HEK293 (cell line): ENCODE measurements around the gene BICD1.
A peak's percentile ranks its signal among the peaks of the same experiment; 100 is the strongest.

ENCODE experiments used
- CTCF ChIA-PET: fragments of 350-600 bp; formaldehyde crosslinking; extraction: SDS; loops from one replicate; lab custom pipeline; 2021; ENCODE audit warnings: antibody characterized with exemption; lab: Yijun Ruan, JAX
- POLR2A ChIA-PET: fragments of 300-600 bp; formaldehyde crosslinking; extraction: SDS; loops from one replicate; lab custom pipeline; 2020; ENCODE audit warnings: antibody characterized with exemption, inconsistent platforms; lab: Yijun Ruan, JAX
- H3K27ac ChIP-seq: fragments of 200-500 bp; sonication (Bioruptor generic); 2 replicates; pipeline ENCODE4 v1.5.1; 2014; ENCODE audit warnings: low read depth, low read length, control low read depth, inconsistent platforms; ENCODE audit errors: extremely low read depth
- H3K36me3 ChIP-seq, 2 experiments: fragments of 200-500 bp in 1 of 2; sonication (Bioruptor generic) in 1 of 2; 1 replicate in 1 of 2; 2 replicates in 1 of 2; pipeline ENCODE4 v1.5.1; 2014 to 2017; ENCODE audit warnings: inconsistent platforms in 2 of 2, low read length in 2 of 2; ENCODE audit not compliant: control insufficient read depth in 2 of 2, insufficient read depth in 1 of 2
- H3K4me1 ChIP-seq: fragments of 200-500 bp; sonication (Bioruptor generic); 2 replicates; pipeline ENCODE4 v1.5.1; 2014; ENCODE audit warnings: mild to moderate bottlenecking, low read length, inconsistent platforms; ENCODE audit not compliant: control insufficient read depth, insufficient read depth
- H3K4me3 ChIP-seq: 2 replicates; pipeline ENCODE4 v1.5.1; 2011; ENCODE audit warnings: low read depth, mild to moderate bottlenecking, control low read depth, low read length, moderate library complexity
- H3K9me3 ChIP-seq: fragments of 200-500 bp; sonication (Bioruptor generic); 2 replicates; pipeline ENCODE4 v1.5.1; 2014; ENCODE audit warnings: low read depth, low read length, inconsistent platforms; ENCODE audit not compliant: control insufficient read depth, insufficient read depth
- HOXD13 ChIP-seq: sonication (generic); formaldehyde crosslinking; IDR thresholded peaks from 2 replicates; pipeline ENCODE4 v1.8.0; 2022; ENCODE audit warnings: missing genetic modification reagents, borderline replicate concordance
- KLF1 ChIP-seq: fragments of 450-650 bp; formaldehyde crosslinking; IDR thresholded peaks from 2 replicates; pipeline ENCODE4 v1.5.1; 2016; ENCODE audit warnings: missing biosample characterization, missing genetic modification characterization
- MZF1 ChIP-seq: fragments of 450-650 bp; formaldehyde crosslinking; IDR thresholded peaks from 2 replicates; pipeline ENCODE4 v1.5.1; 2017; ENCODE audit warnings: missing biosample characterization, missing genetic modification characterization, borderline replicate concordance
- PRDM2 ChIP-seq: fragments of 450-650 bp; formaldehyde crosslinking; IDR thresholded peaks from 2 replicates; pipeline ENCODE4 v1.5.1; 2016; ENCODE audit warnings: missing biosample characterization, missing genetic modification characterization, borderline replicate concordance
- SP3 ChIP-seq: fragments of 450-650 bp; formaldehyde crosslinking; IDR thresholded peaks from 2 replicates; pipeline ENCODE4 v1.5.1; 2016; ENCODE audit warnings: missing biosample characterization, missing genetic modification characterization
- TCF7L2 ChIP-seq: IDR thresholded peaks from 2 replicates; pipeline ENCODE4 v1.6.1; 2011; ENCODE audit warnings: low read depth, mild to moderate bottlenecking, inconsistent platforms, low read length, moderate library complexity, borderline replicate concordance
- YY1 ChIP-seq: fragments of 450-650 bp; formaldehyde crosslinking; IDR thresholded peaks from 2 replicates; pipeline ENCODE4 v1.5.1; 2018; ENCODE audit warnings: missing biosample characterization, missing genetic modification characterization
- ZFP69B ChIP-seq: fragments of 450-650 bp; formaldehyde crosslinking; IDR thresholded peaks from 2 replicates; pipeline ENCODE4 v1.5.1; 2016; ENCODE audit warnings: missing biosample characterization, missing genetic modification characterization
- ZNF146 ChIP-seq: fragments of 450-650 bp; formaldehyde crosslinking; IDR thresholded peaks from 2 replicates; pipeline ENCODE4 v1.5.1; 2016; ENCODE audit warnings: missing biosample characterization, missing genetic modification characterization
- ZNF157 ChIP-seq: fragments of 450-650 bp; formaldehyde crosslinking; IDR thresholded peaks from 2 replicates; pipeline ENCODE4 v1.5.1; 2016; ENCODE audit warnings: missing biosample characterization, missing genetic modification characterization
- ZNF280C ChIP-seq: fragments of 450-650 bp; formaldehyde crosslinking; IDR thresholded peaks from 2 replicates; pipeline ENCODE4 v1.5.1; 2016; ENCODE audit warnings: missing biosample characterization, missing genetic modification characterization
- ZNF302 ChIP-seq: fragments of 450-650 bp; formaldehyde crosslinking; IDR thresholded peaks from 2 replicates; pipeline ENCODE4 v1.5.1; 2016; ENCODE audit warnings: missing biosample characterization, missing genetic modification characterization, low read depth
- ZNF354C ChIP-seq: fragments of 450-650 bp; formaldehyde crosslinking; IDR thresholded peaks from 2 replicates; pipeline ENCODE4 v1.5.1; 2016; ENCODE audit warnings: missing biosample characterization, missing genetic modification characterization, low read depth, borderline replicate concordance
- ZNF792 ChIP-seq: fragments of 450-650 bp; formaldehyde crosslinking; IDR thresholded peaks from 2 replicates; pipeline ENCODE4 v1.5.1; 2016; ENCODE audit warnings: missing biosample characterization, missing genetic modification characterization

Gene BICD1

GRCh38 chr12:32201096-32201495 lies 94.4 kb downstream of the BICD1 start:
- POLR2A ChIA-PET, result no interaction called here
- Histone ChIP-seq H3K4me1 (no peaks in the 10 kb centered on the region), H3K27ac (no peak overlapping the region), H3K4me3 (no peak overlapping the region), H3K36me3 (no peaks in the 10 kb centered on the region), H3K9me3 (no peaks in the 10 kb centered on the region)
- no peak for TF ChIP-seq HOXD13 (CRISPR knock-in tag)
- no peak for TF ChIP-seq ZNF157 (tag by site-specific recombination)
- CTCF ChIA-PET, result no interaction called here

- CTCF ChIA-PET, result no interaction called here
- H3K4me3 ChIP-seq, result no peak overlapping the region
- TF ChIP-seq TCF7L2 (no peak), HOXD13 (CRISPR knock-in tag) (no peak), PRDM2 (tag by site-specific recombination) (no peak), YY1 (tag by site-specific recombination) (no peak), MZF1 (tag by site-specific recombination) (no peak), ZFP69B (tag by site-specific recombination) (no peak), KLF1 (tag by site-specific recombination) (no peak), ZNF354C (tag by site-specific recombination) (no peak), ZNF280C (tag by site-specific recombination) (no peak)
- no peaks in the 10 kb centered on the region for H3K9me3 ChIP-seq
- H3K36me3 ChIP-seq, result no peaks in the 10 kb centered on the region
- POLR2A ChIA-PET, result no interaction called here
- no peak overlapping the region for H3K27ac ChIP-seq
- H3K4me1 ChIP-seq, result no peaks in the 10 kb centered on the region
Observed at GRCh38 chr12:32201976-32202375, 95.3 kb downstream of the BICD1 start.

GRCh38 chr12:32205731-32206130 lies 99.1 kb downstream of the BICD1 start:
- Histone ChIP-seq H3K36me3 (no peaks in the 10 kb centered on the region), H3K27ac (no peak overlapping the region), H3K9me3 (no peaks in the 10 kb centered on the region), H3K4me3 (no peak overlapping the region), H3K4me1 (no peaks in the 10 kb centered on the region)
- no peak for TF ChIP-seq SP3 (tag by site-specific recombination)
- TF ChIP-seq ZNF302, result no peak
- TF ChIP-seq ZNF146 (tag by site-specific recombination), result peak; percentile 36; the same call in 1 of the 2 replicates
- TF ChIP-seq ZNF792, result no peak
- POLR2A ChIA-PET, result no interaction called here
- CTCF ChIA-PET, result no interaction called here
